Glutamatergic neuron (in vitro differentiated cells): Measurements from ENCODE around the gene CTCF. TPM values are rescaled to one million over a fixed set of nuclear protein-coding genes. Genes with fewer than 3 reads are reported as not detected.

Experiments
- DNase-seq: peaks from one replicate; pipeline ENCODE4 v3.0.0; 2022
- H3K27ac Mint-ChIP-seq: one replicate; pipeline ENCODE4 v1.8.0; 2020; ENCODE audit warnings: mild to moderate bottlenecking, mixed read lengths, inconsistent platforms; ENCODE audit not compliant: unreplicated experiment
- H3K27me3 Mint-ChIP-seq: one replicate; pipeline ENCODE4 v1.8.0; 2020; ENCODE audit warnings: mild to moderate bottlenecking, moderate library complexity, mixed read lengths, inconsistent platforms; ENCODE audit not compliant: unreplicated experiment
- H3K36me3 Mint-ChIP-seq: one replicate; pipeline ENCODE4 v1.8.0; 2020; ENCODE audit warnings: mild to moderate bottlenecking, mixed read lengths, inconsistent platforms; ENCODE audit not compliant: unreplicated experiment
- H3K4me1 Mint-ChIP-seq: one replicate; pipeline ENCODE4 v1.8.0; 2020; ENCODE audit warnings: mild to moderate bottlenecking, low read depth, mixed read lengths, inconsistent platforms; ENCODE audit not compliant: unreplicated experiment
- H3K4me3 Mint-ChIP-seq: one replicate; pipeline ENCODE4 v1.8.0; 2020; ENCODE audit warnings: mild to moderate bottlenecking, mixed read lengths, inconsistent platforms; ENCODE audit not compliant: unreplicated experiment
- H3K9me3 Mint-ChIP-seq: one replicate; pipeline ENCODE4 v1.8.0; 2020; ENCODE audit warnings: mild to moderate bottlenecking, moderate library complexity, mixed read lengths, inconsistent platforms; ENCODE audit not compliant: unreplicated experiment
- CTCF ChIP-seq: fragments of 200-600 bp; sonication (generic); IDR thresholded peaks from one replicate; pipeline ENCODE4 v1.5.0; 2021; ENCODE audit not compliant: partially characterized antibody, unreplicated experiment
- total RNA-seq: library from RNA; stranded (reverse); fragmentation: NEBNext Ultra II Directional; extraction: Animal tissue kit (Norgen Biotek cat#: 25700); gene quantifications from one replicate; pipeline ENCODE4 v1.2.1, GENCODE V29; 2021; ENCODE audit not compliant: unreplicated experiment

Gene CTCF
- total RNA-seq, 1 donor from 2014 or later, result 42.8 TPM

GRCh38 chr16:67593701-67594100 lies 31.4 kb downstream of the CTCF start:
- Mint-ChIP-seq H3K4me1 (peaks cover 8% of the 10 kb centered on the region), H3K27me3 (no peaks in the 10 kb centered on the region), H3K36me3 (no peaks in the 10 kb centered on the region), H3K9me3 (no peaks in the 10 kb centered on the region), H3K27ac (no peak overlapping the region), H3K4me3 (no peak overlapping the region)
- no peak for TF ChIP-seq CTCF
- no peak for DNase-seq

DNA sequence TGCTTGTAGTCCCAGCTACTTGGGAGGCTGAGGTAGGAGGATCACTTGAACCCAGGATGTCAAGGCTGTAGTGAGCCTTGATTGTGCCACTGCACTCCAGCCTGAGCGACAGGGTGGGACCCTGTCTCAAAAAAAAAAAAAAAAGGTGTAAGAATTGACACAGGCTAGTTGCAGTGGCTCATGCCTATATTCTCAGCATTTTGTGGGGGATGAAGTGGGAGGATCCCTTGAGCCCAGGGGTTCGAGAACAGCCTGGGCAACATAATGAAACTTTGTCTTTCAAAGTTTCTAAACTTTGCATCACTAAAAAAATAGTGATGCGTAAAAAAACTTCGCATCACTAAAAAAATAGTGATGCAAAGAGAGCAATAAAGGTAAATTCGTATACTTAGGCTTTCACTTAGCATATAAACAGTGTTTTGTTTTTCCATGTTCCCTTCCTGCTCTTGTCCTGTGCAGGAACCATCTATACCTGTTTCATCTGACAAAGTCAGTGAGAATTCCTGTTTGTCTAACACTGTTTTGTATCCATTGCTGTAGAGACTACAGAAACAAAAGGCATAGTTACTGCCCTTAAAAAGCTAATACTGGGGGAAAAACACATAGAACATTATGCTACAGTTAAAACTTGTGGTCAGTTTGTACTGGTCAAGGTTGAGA lies 32.1 kb downstream of the CTCF start:
- Mint-ChIP-seq H3K4me1 (peaks cover 8% of the 10 kb centered on the region), H3K36me3 (no peaks in the 10 kb centered on the region), H3K9me3 (no peaks in the 10 kb centered on the region), H3K27ac (no peak overlapping the region), H3K27me3 (no peaks in the 10 kb centered on the region), H3K4me3 (no peak overlapping the region)
- DNase-seq, result no peak
- TF ChIP-seq CTCF, result no peak

GRCh38 chr16:67594956-67595355 lies 32.6 kb downstream of the CTCF start:
- Mint-ChIP-seq H3K27ac (no peak overlapping the region), H3K9me3 (no peaks in the 10 kb centered on the region), H3K4me3 (no peak overlapping the region), H3K36me3 (no peaks in the 10 kb centered on the region), H3K4me1 (peaks cover 8% of the 10 kb centered on the region), H3K27me3 (no peaks in the 10 kb centered on the region)
- DNase-seq, result no peak
- TF ChIP-seq CTCF, result no peak

DNA sequence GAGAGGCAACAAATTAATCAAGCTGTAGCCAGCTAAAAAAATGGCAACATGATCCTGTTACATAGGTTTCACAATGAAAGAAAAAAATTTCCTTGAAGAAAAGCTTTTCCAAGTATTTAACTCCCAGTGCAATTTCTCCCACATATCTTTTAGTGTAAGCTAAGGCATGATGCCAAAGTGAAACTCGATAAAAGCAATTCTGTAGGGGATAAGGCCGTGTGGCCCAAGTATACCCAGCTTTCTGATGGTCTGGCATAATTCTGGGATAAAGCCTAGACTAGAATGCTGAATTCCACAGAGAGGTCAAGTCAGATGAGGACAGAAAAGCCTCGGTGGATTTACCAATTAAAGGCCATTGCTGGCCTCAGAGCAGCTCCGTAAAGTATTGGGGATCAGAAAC lies 36.2 kb downstream of the CTCF start:
- DNase-seq, result no peak
- no peak for TF ChIP-seq CTCF
- peaks cover 3% of the 10 kb centered on the region for H3K27me3 Mint-ChIP-seq
- H3K4me1 Mint-ChIP-seq, result peaks cover 11% of the 10 kb centered on the region
- H3K27ac Mint-ChIP-seq, result no peak overlapping the region
- H3K4me3 Mint-ChIP-seq, result no peak overlapping the region
- H3K36me3 Mint-ChIP-seq, result no peaks in the 10 kb centered on the region
- no peaks in the 10 kb centered on the region for H3K9me3 Mint-ChIP-seq

- DNase-seq, result no peak
- H3K4me3 Mint-ChIP-seq, result no peak overlapping the region
- H3K9me3 Mint-ChIP-seq, result no peaks in the 10 kb centered on the region
- H3K4me1 Mint-ChIP-seq, result peaks cover 12% of the 10 kb centered on the region
- no peak overlapping the region for H3K27ac Mint-ChIP-seq
- no peak for TF ChIP-seq CTCF
- no peaks in the 10 kb centered on the region for H3K36me3 Mint-ChIP-seq
- peaks cover 3% of the 10 kb centered on the region for H3K27me3 Mint-ChIP-seq
These were observed 43.3 kb downstream of the CTCF start for GRCh38 chr16:67605641-67606040.
